Epithelial cell of esophagus (primary cell): Measurements from ENCODE around the gene CDH15.
"Not testable (repeated sequence)": the region's sequence is repeated elsewhere in the genome, so short reads cannot be mapped to it uniquely, and the experiment has no call there.

Source experiments
- DNase-seq: peaks from one replicate; pipeline ENCODE4 v3.0.0; 2010; ENCODE audit warnings: low read depth
- H3K4me3 ChIP-seq: 2 replicates; pipeline ENCODE4 v1.5.1; 2011; ENCODE audit warnings: mild to moderate bottlenecking, low read length, control low read depth
- TF ChIP-seq, protein P1 (sequence below): IDR thresholded peaks from 2 replicates; pipeline ENCODE4 v1.5.1; 2011; ENCODE audit warnings: low read depth, mild to moderate bottlenecking, low read length, control low read depth, inconsistent platforms; ENCODE audit not compliant: insufficient read depth; ENCODE audit errors: missing control alignments

Gene CDH15

DNA sequence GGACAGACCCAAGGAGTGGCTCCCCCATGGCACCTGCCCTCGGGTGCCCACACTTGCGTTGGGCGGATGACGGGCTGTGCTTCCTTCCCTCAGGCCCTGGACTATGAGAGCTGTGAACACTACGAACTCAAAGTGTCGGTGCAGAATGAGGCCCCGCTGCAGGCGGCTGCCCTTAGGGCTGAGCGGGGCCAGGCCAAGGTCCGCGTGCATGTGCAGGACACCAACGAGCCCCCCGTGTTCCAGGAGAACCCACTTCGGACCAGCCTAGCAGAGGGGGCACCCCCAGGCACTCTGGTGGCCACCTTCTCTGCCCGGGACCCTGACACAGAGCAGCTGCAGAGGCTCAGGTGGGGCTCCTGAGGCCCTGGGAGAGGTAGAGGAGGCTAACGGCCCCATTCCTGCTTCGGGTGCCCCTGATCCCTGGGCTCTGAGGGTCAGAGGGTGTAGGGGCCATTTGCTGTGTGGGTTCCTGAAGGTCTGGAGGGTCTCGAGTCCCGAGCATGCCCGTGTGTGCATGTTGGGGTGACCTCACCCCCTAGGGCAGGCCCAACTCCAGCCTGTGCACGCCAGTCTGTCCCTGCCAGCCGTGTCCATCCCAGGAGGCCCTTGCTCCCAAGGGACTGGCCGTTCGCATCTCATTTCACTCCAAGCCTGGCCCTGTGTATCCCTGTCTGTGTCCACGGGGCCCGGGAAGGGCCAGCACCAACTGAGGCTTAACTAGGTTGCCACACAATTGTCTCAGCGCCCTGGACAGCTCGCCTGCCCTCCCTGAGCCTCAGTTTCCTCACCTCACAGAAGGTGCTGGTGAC is 18.8 kb downstream of the CDH15 start:
- no peak for DNase-seq
- TF ChIP-seq, protein P1, sequence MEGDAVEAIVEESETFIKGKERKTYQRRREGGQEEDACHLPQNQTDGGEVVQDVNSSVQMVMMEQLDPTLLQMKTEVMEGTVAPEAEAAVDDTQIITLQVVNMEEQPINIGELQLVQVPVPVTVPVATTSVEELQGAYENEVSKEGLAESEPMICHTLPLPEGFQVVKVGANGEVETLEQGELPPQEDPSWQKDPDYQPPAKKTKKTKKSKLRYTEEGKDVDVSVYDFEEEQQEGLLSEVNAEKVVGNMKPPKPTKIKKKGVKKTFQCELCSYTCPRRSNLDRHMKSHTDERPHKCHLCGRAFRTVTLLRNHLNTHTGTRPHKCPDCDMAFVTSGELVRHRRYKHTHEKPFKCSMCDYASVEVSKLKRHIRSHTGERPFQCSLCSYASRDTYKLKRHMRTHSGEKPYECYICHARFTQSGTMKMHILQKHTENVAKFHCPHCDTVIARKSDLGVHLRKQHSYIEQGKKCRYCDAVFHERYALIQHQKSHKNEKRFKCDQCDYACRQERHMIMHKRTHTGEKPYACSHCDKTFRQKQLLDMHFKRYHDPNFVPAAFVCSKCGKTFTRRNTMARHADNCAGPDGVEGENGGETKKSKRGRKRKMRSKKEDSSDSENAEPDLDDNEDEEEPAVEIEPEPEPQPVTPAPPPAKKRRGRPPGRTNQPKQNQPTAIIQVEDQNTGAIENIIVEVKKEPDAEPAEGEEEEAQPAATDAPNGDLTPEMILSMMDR: no peak
- no peak overlapping the region for H3K4me3 ChIP-seq

DNA sequence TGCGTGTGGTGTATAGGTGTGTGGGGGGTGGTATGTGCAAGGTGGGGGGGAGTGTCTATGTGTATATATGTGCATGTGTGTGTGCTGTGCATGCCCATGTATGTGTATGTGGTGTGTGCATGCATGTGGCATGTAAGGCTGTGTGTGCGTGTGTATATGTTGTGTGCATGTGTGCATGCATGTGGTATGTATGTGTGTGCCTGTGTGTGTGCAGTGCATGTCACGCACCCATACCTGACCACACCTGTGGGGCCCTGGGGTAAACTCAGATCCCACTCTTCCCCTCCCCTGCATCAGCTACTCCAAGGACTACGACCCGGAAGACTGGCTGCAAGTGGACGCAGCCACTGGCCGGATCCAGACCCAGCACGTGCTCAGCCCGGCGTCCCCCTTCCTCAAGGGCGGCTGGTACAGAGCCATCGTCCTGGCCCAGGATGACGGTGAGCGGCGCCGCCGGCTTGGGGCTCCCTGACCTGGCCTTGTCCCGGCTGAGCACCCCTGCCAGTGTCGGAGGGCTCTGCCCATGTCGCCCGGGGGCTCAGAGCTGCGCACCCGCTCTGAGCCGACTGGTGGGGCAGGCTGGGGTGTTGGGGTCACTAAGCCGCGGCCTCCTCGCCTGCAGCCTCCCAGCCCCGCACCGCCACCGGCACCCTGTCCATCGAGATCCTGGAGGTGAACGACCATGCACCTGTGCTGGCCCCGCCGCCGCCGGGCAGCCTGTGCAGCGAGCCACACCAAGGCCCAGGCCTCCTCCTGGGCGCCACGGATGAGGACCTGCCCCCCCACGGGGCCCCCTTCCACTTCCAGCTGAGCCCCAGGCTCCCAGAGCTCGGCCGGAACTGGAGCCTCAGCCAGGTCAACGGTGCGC is 19.7 kb downstream of the CDH15 start:
- no peak overlapping the region for H3K4me3 ChIP-seq
- DNase-seq: no peak
- TF ChIP-seq, protein P1: no peak

DNA sequence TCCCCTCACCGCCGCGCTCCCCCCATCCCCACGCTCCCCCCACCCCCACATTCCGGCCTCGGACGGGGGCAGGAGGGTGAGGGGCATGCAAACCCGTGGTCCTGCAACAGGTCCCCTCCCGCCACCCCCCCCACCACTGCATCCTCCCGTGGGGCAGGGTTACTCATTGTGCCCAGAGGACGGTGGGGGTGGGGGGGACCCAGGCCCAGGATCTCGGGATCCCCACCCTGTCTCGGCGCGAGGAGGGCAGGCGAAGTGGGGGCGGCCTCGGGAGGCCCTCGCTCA is 20.3 kb downstream of the CDH15 start:
- H3K4me3 ChIP-seq: no peak overlapping the region
- no peak for DNase-seq
- TF ChIP-seq, protein P1: no peak

DNA sequence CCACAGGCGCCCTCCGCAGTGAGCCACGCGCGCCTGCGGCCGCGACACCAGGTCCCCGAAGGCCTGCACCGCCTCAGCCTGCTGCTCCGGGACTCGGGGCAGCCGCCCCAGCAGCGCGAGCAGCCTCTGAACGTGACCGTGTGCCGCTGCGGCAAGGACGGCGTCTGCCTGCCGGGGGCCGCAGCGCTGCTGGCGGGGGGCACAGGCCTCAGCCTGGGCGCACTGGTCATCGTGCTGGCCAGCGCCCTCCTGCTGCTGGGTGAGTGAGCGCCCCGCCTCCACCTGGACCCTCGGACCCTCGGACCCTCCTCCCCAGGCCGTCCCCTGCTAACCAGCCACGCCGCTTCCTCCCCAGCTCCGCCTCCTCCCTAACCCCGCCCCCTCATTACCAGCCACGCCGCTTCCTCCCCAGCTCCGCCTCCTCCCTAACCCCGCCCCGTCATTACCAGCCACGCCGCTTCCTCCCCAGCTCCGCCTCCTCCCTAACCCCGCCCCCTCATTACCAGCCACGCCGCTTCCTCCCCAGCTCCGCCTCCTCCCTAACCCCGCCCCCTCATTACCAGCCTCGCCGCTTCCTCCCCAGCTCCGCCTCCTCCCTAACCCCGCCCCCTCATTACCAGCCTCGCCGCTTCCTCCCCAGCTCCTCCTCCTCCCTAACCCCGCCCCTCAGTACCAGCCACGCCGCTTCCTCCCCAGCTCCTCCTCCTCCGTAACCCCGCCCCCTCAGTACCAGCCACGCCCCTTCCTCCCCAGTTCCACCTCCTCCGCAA is 20.8 kb downstream of the CDH15 start:
- H3K4me3 ChIP-seq: not testable (repeated sequence)
- peak; percentile 93 for DNase-seq

DNA sequence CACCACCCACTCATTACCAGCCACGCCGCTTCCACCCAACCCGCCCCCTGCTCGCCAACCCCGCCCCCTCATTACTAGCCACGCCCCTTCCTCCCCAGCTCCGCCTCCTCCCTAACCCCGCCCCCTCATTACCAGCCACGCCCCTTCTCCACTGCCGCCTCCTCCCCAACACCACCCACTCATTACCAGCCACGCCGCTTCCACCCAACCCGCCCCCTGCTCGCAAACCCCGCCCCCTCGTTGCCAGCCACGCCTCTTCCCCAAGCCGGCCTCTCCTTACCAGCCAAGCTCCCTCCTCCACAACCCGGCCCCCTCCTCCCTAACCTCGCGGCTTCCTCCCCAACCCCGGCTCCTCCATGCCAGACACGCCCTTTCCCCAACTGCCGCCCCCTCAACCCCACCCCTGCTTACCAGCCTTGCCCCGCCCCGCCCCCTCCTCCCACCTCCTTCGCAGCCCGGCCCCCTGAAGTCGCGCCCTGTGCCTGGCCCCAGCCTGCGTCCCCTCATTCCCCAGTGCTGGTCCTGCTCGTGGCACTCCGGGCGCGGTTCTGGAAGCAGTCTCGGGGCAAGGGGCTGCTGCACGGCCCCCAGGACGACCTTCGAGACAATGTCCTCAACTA is 21.5 kb downstream of the CDH15 start:
- H3K4me3 ChIP-seq: no peak overlapping the region
- TF ChIP-seq, protein P1: no peak
- DNase-seq: peak; percentile 78

DNA sequence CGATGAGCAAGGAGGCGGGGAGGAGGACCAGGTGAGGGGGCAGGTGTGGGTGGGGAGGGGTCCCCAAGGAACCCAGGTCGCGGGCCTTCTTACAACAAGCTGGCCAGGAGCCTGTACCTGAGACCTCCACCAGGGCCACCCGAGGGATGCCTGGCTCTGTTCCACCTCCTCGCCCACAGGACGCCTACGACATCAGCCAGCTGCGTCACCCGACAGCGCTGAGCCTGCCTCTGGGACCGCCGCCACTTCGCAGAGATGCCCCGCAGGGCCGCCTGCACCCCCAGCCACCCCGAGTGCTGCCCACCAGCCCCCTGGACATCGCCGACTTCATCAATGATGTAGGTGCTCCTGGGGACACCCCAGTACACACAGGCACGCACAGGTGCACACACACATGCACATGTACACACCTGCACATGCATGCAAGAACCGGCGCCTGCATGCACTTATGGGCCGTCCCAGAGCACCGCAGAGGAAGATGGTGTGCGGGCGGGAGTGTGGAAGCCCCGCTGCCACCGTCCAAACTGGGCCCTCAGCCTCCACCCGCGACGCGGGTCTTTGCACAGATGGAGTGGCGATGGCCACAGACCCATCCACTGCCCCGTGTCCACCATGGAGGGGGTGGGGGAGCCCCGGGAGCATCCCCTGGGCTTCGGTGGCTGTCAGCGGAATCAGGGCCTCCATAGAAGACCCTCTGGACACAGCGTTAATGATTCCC is 22.2 kb downstream of the CDH15 start:
- no peak overlapping the region for H3K4me3 ChIP-seq
- no peak for DNase-seq
- TF ChIP-seq, protein P1: no peak
